NCI-H2029 (cell line): ENCODE measurements around the gene SPDEF.

ENCODE experiments used
- DNase-seq: peaks from one replicate; lab custom pipeline; 2025; lab: John Stamatoyannopoulos, UW

Gene SPDEF

DNA sequence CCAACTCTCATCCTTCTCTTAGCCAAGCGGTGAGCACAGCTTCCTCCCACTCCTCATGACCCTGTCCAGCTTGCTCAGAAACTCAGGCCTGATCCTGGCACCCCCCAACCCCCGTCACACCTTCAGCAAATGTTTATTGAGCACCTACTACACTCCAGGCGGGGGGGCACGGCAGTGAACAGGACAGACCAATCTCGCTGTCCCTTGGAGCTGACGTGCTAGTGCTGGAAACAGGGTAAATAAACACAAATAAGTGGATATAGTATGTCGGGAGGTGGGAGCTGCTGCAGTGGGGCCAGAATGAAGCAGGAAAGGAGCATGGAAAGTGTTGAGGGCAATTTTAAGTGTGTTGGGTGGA is 7.4 kb upstream of the SPDEF start:
- DNase-seq = no peak

DNA sequence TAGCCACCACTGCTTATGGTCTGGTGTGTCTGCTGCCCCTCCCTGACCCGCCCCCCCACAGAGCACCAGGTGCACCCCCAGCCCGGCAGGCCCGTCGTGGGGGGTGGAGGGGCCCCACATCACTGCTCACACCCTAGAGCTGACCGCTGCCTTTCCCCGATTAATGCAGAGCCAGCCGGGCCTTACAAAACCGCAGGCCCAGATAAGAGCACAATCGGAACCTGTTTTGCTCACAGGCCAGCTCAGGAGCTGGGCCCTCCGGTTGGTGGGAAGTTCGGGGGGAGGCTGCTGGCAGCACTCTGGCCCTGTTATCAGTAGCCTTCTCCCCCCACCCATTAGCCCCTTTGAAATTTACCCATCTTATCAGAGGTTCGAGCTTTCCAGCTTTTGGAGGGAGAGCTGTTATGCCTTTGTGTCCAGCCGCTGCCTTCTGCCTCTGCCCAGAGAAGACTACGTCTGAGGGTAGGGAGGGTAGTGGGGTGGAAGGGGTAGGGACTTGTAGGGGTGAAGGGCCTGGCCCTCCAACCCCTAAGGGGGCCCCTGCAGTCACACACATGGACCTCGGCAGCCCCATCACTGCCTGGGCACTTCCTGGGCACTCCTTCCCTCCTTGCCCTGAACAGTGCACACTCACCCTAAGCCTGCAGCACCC is 6.9 kb upstream of the SPDEF start:
- DNase-seq = no peak

GRCh38 chr6:34562350-34562749 is 6.2 kb upstream of the SPDEF start:
- DNase-seq = no peak

- no peak for DNase-seq
These were observed 5.0 kb upstream of the SPDEF start for GRCh38 chr6:34561227-34561530.

- peak; percentile 86 for DNase-seq
These were observed 4.5 kb upstream of the SPDEF start for GRCh38 chr6:34560366-34561226.

- DNase-seq = no peak
These were observed 3.7 kb upstream of the SPDEF start for GRCh38 chr6:34559651-34560365.

- no peak for DNase-seq
These were observed 2.1 kb upstream of the SPDEF start for GRCh38 chr6:34558172-34558714.

- DNase-seq = no peak
These were observed 1.1 kb upstream of the SPDEF start for GRCh38 chr6:34557228-34557627.

DNA sequence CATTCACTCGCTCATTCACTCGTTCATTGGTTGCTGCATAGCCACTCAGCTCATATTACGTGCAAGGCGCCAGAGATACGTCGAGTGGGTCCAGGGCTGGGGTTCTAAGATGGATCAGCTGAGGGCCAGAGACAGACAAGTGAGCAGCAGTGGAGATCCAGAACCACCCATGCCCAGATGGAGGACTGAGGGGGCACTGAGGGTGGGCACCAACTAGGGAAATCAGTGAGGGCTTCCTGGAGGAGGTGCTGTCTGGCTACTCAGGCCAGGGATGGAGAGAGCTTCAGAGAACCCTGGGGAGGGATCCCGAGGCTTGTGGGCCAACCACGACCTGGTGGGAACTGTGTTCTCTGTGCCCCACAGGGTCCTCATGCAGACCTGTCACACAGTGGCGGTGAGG is 364 bp upstream of the SPDEF start:
- DNase-seq = no peak

DNA sequence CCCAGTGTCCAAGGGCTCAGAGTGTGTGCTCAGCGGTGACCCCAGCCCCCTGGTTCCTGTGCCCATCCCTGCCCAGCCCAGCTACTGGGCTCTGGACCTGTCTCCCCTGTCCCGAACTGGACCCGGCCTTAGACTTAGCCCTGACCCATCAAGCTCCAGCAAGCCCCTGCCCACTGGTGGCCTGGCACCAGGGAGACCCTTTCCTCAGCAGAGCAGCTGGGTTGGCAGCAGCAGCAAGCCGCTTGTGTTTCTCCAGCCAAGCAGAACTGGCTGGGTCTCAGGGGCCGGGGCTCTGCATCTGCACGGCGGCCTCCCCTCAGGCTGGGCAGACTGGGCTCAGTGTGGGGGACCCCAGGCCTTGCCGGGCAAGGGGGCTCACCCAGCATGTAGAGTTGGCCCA is 801 bp downstream of the SPDEF start:
- DNase-seq = no peak

DNA sequence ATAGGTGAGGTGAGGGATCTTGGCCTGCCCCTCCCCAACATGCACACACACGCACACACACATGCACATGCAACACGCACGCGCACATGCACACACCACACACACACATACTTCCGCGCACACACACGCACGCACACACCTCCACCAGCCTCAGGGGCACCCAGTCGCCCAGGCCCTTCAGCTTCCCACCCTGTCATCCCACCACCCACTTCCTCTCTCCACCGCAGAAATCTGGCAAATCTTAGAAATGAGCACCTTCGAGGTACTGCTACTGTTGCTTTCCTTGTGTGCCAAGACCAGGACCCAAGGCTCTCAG is 1.2 kb downstream of the SPDEF start:
- no peak for DNase-seq

DNA sequence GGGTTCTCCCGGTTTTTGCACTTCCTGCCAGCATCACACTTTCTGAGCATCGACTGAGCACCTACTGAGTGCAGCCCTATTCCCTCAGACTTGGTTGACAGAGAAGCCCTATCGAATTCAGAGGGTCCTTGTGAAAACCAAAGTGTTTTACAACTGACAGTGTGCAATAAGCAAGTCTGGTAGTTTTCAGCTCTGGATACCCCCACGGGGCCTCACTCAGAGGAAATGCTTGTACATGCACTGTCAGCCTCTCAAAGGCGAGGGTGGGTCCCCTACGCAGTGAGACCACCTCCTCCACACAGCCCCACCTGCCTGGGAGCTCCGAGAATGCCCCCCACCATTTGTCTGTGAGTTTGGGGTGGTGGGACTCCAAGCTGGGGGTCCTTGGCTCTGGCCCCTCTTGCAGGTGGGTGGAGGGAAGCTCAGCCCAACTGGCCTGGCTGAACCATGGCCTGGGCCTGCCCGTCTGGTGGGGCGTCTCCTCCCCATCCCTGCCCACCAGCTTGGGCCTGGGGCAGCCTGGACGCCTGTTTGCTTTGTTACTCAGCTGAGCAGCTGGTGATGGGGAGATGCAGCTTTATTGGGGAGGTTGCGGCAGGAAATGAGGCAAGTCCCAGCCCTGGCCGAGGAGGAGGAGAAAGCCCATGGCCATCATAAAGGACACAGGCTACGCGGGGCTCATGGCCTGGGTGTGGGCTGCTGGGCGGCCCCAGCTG is 1.7 kb downstream of the SPDEF start:
- DNase-seq = no peak

- DNase-seq = no peak
These were observed 2.4 kb downstream of the SPDEF start for GRCh38 chr6:34553750-34554149.

DNA sequence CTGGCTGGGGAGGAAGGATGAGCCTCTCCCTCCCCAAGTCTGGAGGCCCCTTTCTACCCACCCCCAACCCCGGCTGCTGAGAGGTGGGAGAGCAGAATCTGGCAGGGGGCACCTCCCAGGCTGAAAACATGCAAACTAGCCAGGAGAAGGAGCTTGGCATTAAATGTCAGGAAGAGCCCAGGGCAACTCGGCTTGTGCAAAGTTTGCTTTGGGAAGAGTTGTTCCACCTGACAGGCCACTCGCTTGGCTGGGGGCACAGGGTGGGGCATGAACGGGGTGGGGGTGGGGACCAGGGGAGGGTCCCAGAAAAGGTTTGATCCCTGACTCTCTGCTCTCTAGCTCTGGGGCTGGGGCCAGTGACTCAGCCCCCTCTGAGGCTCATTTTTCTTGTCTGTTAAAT is 3.0 kb downstream of the SPDEF start:
- no peak for DNase-seq

DNA sequence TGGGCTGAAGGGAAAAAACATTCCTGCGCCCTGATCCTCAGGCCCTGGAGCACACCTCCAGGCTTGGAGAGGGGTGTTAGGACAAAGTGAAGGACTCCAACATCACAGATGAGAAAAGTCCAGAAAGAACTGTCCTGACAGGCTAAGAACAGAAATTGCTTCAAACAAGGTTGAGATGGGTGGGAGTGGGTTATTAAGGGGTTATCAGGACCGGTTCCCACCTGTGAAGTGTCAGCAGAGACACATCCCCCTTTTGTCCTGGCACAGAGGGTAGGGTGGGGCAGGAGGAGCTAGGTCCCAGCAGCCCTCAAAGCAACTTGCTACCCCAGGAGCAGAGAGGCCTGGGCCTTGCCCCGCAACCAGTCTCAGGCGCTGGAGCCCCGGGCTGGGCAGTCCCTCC is 3.5 kb downstream of the SPDEF start:
- no peak for DNase-seq

GRCh38 chr6:34551720-34552119 is 4.4 kb downstream of the SPDEF start:
- DNase-seq = no peak

DNA sequence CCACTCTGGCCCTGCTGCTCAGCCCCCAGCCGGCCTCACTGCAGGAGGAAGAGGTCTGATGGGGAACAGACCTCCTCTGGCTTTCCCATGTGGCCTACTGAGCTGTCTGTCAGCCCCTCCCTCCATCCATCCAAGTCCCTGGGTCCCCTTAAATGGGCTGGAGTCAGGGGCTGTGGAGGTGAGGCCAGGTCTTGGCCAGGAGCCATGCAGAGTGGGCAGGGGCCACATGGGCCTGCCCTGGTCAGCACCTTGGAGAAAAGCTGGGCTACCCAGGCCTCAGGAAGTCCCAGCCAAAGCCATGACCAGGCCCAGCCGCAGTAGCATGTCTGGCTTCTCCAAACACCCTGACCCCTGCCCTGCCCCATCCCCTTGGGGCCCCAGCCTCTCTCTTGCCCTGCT is 6.3 kb downstream of the SPDEF start:
- no peak for DNase-seq

- DNase-seq = no peak
These were observed 6.9 kb downstream of the SPDEF start for GRCh38 chr6:34549026-34549803.

GRCh38 chr6:34547701-34548644 is 8.2 kb downstream of the SPDEF start:
- DNase-seq = no peak

GRCh38 chr6:34546551-34547321 is 9.4 kb downstream of the SPDEF start:
- peak; percentile 93 for DNase-seq
